ENCODE results near the gene PROS1.

GRCh38 chr3:93961489-93961888, 12.2 kb downstream of the PROS1 start:
- TF ChIP-seq CTCF (IDR thresholded peaks at IDR 0.05; ENCODE audit: poor library complexity) (no peak), EZH2phosphoT487 (IDR thresholded peaks at IDR 0.05; ENCODE audit: low read depth, severe bottlenecking, unreplicated experiment) (no peak)

Measured in hepatocyte (in vitro differentiated cells).